Lower leg skin (tissue), 4 donors: ENCODE data around the gene USP17L19. TPM values are rescaled to one million over a fixed set of nuclear protein-coding genes. Genes with fewer than 3 reads are reported as not detected.
"Not testable (repeated sequence)": the region's sequence is repeated elsewhere in the genome, so short reads cannot be mapped to it uniquely, and the experiment has no call there.

Experiments
- DNase-seq, 2 donors: peaks; one replicate each; pipeline ENCODE4 v3.0.0-alpha.2; 2019; ENCODE audit warnings: low spot score in 2 of 2
- H3K4me3 ChIP-seq: fragments of 200-600 bp; sonication (generic); 2 replicates; pipeline ENCODE4 v1.5.1; 2017; ENCODE audit warnings: mild to moderate bottlenecking, low read depth; ENCODE audit not compliant: poor library complexity, severe bottlenecking
- WGBS, 2 donors: methylation state at CpG; one replicate each; pipeline ENCODE4 v1.1.5; 2018; 5-methylcytosine and 5-hydroxymethylcytosine counted together
- intact Hi-C: fragments of 100-400 bp; cut with DNase I; formaldehyde crosslinking; loops from one replicate; pipeline ENCODE4 v1.15.0; 2023; ENCODE audit warnings: low total_unique reads
- total RNA-seq, 4 donors: library from RNA; depleted of rRNA; stranded (reverse); fragments of >200 nt; gene quantifications; one replicate each; pipeline ENCODE4 v1.1.0, GENCODE V29; 2016

The USP17L19 gene
- total RNA-seq, 4 donors from 2014 or later = not detected

- H3K4me3 ChIP-seq, intact Hi-C loops: not testable (repeated sequence)
- peak; percentile 68 to 97 for DNase-seq
- 88 to 89% methylated on average over 8 of the region's 10 CpGs for WGBS, 2 donors
These were observed 18.5 kb downstream of the USP17L19 start for GRCh38 chr4:9271719-9272118.

Other genes with a start within 250 kb of the USP17L19 start
- gene FAM90A26, start 83.0 kb upstream of the USP17L19 start, total RNA-seq = not detected
- not detected for gene USP17L10, start 42.7 kb upstream of the USP17L19 start, total RNA-seq
- not detected for gene USP17L11, start 38.0 kb upstream of the USP17L19 start, total RNA-seq
- not detected for gene USP17L12, start 33.2 kb upstream of the USP17L19 start, total RNA-seq
- gene USP17L13, start 28.5 kb upstream of the USP17L19 start, total RNA-seq = not detected
- not detected for gene USP17L15, start 19.0 kb upstream of the USP17L19 start, total RNA-seq
- not detected for gene USP17L17, start 9.5 kb upstream of the USP17L19 start, total RNA-seq
- not detected for gene USP17L18, start 4.7 kb upstream of the USP17L19 start, total RNA-seq
- not detected for gene USP17L20, start 4.7 kb downstream of the USP17L19 start, total RNA-seq
- not detected for gene USP17L21, start 9.5 kb downstream of the USP17L19 start, total RNA-seq
- not detected for gene USP17L22, start 14.2 kb downstream of the USP17L19 start, total RNA-seq
- not detected for gene USP17L24, start 71.8 kb downstream of the USP17L19 start, total RNA-seq
- gene USP17L25, start 76.5 kb downstream of the USP17L19 start, total RNA-seq = not detected
- not detected for gene USP17L26, start 81.3 kb downstream of the USP17L19 start, total RNA-seq
- not detected for gene USP17L5, start 86.0 kb downstream of the USP17L19 start, total RNA-seq
- not detected for gene USP17L27, start 90.8 kb downstream of the USP17L19 start, total RNA-seq
- not detected for gene USP17L28, start 95.5 kb downstream of the USP17L19 start, total RNA-seq
- not detected for gene USP17L29, start 100.3 kb downstream of the USP17L19 start, total RNA-seq
- not detected for gene USP17L30, start 109.8 kb downstream of the USP17L19 start, total RNA-seq
- gene DEFB131A, start 191.0 kb downstream of the USP17L19 start, total RNA-seq = not detected